Liver (tissue), 9 donors: ENCODE measurements around the gene NFAT5. TPM values are rescaled to one million over a fixed set of nuclear protein-coding genes. Genes with fewer than 3 reads are reported as not detected.

Experiments used
- DNase-seq: peaks from one replicate; pipeline ENCODE4 v3.0.0-alpha.2; 2017; ENCODE audit warnings: low spot score
- H3K27ac ChIP-seq, 2 donors: one replicate each; pipeline ENCODE4 v1.7.0; 2013; ENCODE audit warnings: inconsistent platforms in 2 of 2, low read length in 2 of 2, control low read depth in 1 of 2, low read depth in 1 of 2, mild to moderate bottlenecking in 1 of 2
- H3K27me3 ChIP-seq, 4 donors: one replicate each; pipeline versions ENCODE4 v1.6.1 to v1.7.0; 2013; ENCODE audit warnings: low read length in 3 of 4, inconsistent platforms in 1 of 4, mild to moderate bottlenecking in 1 of 4, moderate library complexity in 1 of 4; ENCODE audit not compliant: control insufficient read depth in 4 of 4, insufficient read depth in 4 of 4
- H3K36me3 ChIP-seq, 4 donors: one replicate each; pipeline versions ENCODE4 v1.6.1 to v1.7.0; 2013; ENCODE audit warnings: low read length in 3 of 4, mild to moderate bottlenecking in 3 of 4, low read depth in 1 of 4, moderate library complexity in 1 of 4; ENCODE audit not compliant: control insufficient read depth in 4 of 4, insufficient read depth in 3 of 4
- H3K4me1 ChIP-seq, 4 donors: one replicate each; pipeline versions ENCODE4 v1.6.1 to v1.7.0; 2013; ENCODE audit warnings: low read length in 3 of 4, mild to moderate bottlenecking in 3 of 4, moderate library complexity in 1 of 4; ENCODE audit not compliant: control insufficient read depth in 4 of 4, insufficient read depth in 4 of 4
- H3K4me3 ChIP-seq, 3 donors: one replicate each; pipeline versions ENCODE4 v1.6.1 to v1.7.0; 2013; ENCODE audit warnings: low read length in 3 of 3, control low read depth in 1 of 3, low read depth in 1 of 3, mild to moderate bottlenecking in 1 of 3
- H3K9ac ChIP-seq, 2 donors: one replicate each; pipeline ENCODE4 v1.7.0; 2013; ENCODE audit warnings: low read length in 2 of 2, mild to moderate bottlenecking in 2 of 2, moderate library complexity in 2 of 2, control low read depth in 1 of 2, low read depth in 1 of 2
- H3K9me3 ChIP-seq, 4 donors: one replicate each; pipeline versions ENCODE4 v1.6.1 to v1.7.0; 2013; ENCODE audit warnings: low read length in 3 of 4; ENCODE audit not compliant: control insufficient read depth in 4 of 4
- EGR1 ChIP-seq, 2 donors: IDR thresholded peaks; 2 replicates each; pipeline ENCODE4 v1.6.1; 2016 to 2018; ENCODE audit warnings: antibody characterized with exemption in 2 of 2, low read depth in 2 of 2
- FOXA2 ChIP-seq: IDR thresholded peaks from 2 replicates; pipeline ENCODE4 v1.6.1; 2016; ENCODE audit warnings: antibody characterized with exemption
- GABPA ChIP-seq, 2 donors: IDR thresholded peaks in 1 of 2; conservative IDR thresholded peaks in 1 of 2; 2 replicates each; pipeline ENCODE4 v1.6.1; 2016; ENCODE audit warnings: antibody characterized with exemption in 2 of 2, mild to moderate bottlenecking in 1 of 2, moderate library complexity in 1 of 2
- HNF4A ChIP-seq, 2 donors: conservative IDR thresholded peaks; 2 replicates each; pipeline ENCODE4 v1.6.1; 2016; ENCODE audit warnings: antibody characterized with exemption in 2 of 2, mild to moderate bottlenecking in 2 of 2
- HNF4G ChIP-seq: IDR thresholded peaks from 2 replicates; pipeline ENCODE4 v1.6.1; 2016; ENCODE audit warnings: antibody characterized with exemption
- JUND ChIP-seq, 2 donors: IDR thresholded peaks; 2 replicates each; pipeline ENCODE4 v1.6.1; 2016; ENCODE audit warnings: antibody characterized with exemption in 2 of 2
- NR2F2 ChIP-seq: IDR thresholded peaks from 2 replicates; pipeline ENCODE4 v1.6.1; 2016; ENCODE audit warnings: antibody characterized with exemption
- RAD21 ChIP-seq, 2 donors: IDR thresholded peaks; 2 replicates each; pipeline ENCODE4 v1.6.1; 2016; ENCODE audit warnings: antibody characterized with exemption in 2 of 2, mild to moderate bottlenecking in 2 of 2
- SP1 ChIP-seq: IDR thresholded peaks from 2 replicates; pipeline ENCODE4 v1.6.1; 2018; ENCODE audit warnings: antibody characterized with exemption, mild to moderate bottlenecking
- TAF1 ChIP-seq: conservative IDR thresholded peaks from 2 replicates; pipeline ENCODE4 v1.6.1; 2016; ENCODE audit warnings: antibody characterized with exemption, mild to moderate bottlenecking
- WGBS: extraction: QIAGEN DNeasy Blood & Tissue Kit; methylation state at CpG from one replicate; pipeline ENCODE4 v1.1.7; 2013; 5-methylcytosine and 5-hydroxymethylcytosine counted together
- polyA plus RNA-seq, 2 donors: library from polyadenylated mRNA; stranded (reverse) in 1 of 2; unstranded in 1 of 2; fragments of 200-250 nt in 1 of 2; fragments of >200 nt in 1 of 2; fragmentation: Nextera tagmentation in 1 of 2; extraction: Ambion mirVana in 1 of 2; gene quantifications; one replicate each; pipeline versions ENCODE4 v1.2.1 to v1.2.3, GENCODE V29; 2013 to 2015
- total RNA-seq, 2 donors: library from RNA; depleted of rRNA; stranded (reverse); fragments of >200 nt; gene quantifications; one replicate each; pipeline ENCODE4 v1.2.3, GENCODE V29; 2014
- TF ChIP-seq, protein P1 (sequence below): IDR thresholded peaks from 2 replicates; pipeline ENCODE4 v1.6.1; 2016; ENCODE audit warnings: antibody characterized with exemption
- TF ChIP-seq, protein P2 (sequence below): fragments of 150-350 bp; IDR thresholded peaks from 2 replicates; pipeline ENCODE4 v1.5.1; 2017; ENCODE audit warnings: improper control_type of control experiment, low read depth, low read length; ENCODE audit not compliant: missing input control
- TF ChIP-seq, protein P3 (sequence below): IDR thresholded peaks from 2 replicates; pipeline ENCODE4 v1.6.1; 2016; ENCODE audit warnings: antibody characterized with exemption, mild to moderate bottlenecking
- TF ChIP-seq, protein P4 (sequence below): IDR thresholded peaks from 2 replicates; pipeline ENCODE4 v1.6.1; 2016; ENCODE audit warnings: antibody characterized with exemption
- donor health status: healthy.
- donor health status: healthy.
- donor health status: healthy.
- donor health status: healthy.
- donor health status: healthy.

NFAT5 gene
- total and polyA plus RNA-seq, 4 donors = 1.5 to 21.0 (median 11.2) TPM

DNA sequence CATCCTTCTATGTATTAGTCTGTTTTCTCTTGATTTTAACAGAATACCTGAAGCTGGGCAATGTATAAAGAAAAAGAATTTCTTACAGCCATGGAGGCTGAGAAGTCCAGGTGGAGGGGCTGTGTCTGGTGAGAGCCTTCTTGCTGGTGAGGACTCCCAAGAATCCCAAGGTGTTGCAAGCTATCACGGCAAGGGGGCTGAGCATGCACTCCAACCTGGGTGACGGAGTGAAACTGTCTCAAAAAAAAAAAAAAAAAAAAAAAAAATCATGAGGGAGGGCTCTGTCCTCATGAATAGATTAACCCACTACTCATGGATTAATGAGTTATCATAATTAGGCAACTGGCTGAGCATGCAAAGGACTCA lies 141.2 kb downstream of the NFAT5 start (continued):
- TF ChIP-seq, protein P1, sequence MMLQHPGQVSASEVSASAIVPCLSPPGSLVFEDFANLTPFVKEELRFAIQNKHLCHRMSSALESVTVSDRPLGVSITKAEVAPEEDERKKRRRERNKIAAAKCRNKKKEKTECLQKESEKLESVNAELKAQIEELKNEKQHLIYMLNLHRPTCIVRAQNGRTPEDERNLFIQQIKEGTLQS = no peak

DNA sequence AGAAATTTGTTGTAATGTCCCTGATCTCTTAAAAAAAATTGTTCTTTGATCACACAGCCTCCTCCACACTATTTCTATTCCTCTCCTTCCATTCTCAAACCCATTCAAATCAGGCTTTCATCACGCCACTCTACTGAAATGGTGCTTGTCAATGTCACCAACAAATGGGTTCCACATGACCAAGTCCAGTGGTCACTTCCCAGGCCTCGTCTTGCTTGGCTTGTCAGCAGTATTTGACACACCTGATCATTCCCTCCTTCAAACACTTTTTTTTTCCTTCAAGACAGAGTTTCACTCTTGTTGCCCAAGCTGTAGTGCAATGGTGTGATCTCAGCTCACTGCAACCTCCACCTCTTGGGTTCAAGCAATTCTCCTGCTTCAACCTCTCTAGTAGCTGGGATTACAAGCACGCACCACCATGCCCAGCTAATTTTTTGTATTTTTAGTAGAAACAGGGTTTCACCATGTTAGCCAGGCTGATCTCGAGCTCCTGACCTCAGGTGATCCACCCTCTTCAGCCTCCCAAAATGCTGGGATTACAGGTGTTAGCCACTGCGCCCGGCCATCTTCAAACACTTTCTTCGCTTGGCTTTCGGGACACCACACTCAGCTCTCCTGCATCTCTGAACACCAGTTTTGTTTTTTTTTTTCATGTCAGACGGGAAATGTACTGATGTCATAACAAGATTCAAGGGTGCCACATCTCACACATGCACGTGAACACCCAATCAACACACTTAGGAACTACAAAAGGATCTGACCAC lies 142.3 kb downstream of the NFAT5 start:
- no peaks in the 10 kb centered on the region for H3K27me3 ChIP-seq
- TF ChIP-seq SP1 = no peak
- TF ChIP-seq, protein P2, sequence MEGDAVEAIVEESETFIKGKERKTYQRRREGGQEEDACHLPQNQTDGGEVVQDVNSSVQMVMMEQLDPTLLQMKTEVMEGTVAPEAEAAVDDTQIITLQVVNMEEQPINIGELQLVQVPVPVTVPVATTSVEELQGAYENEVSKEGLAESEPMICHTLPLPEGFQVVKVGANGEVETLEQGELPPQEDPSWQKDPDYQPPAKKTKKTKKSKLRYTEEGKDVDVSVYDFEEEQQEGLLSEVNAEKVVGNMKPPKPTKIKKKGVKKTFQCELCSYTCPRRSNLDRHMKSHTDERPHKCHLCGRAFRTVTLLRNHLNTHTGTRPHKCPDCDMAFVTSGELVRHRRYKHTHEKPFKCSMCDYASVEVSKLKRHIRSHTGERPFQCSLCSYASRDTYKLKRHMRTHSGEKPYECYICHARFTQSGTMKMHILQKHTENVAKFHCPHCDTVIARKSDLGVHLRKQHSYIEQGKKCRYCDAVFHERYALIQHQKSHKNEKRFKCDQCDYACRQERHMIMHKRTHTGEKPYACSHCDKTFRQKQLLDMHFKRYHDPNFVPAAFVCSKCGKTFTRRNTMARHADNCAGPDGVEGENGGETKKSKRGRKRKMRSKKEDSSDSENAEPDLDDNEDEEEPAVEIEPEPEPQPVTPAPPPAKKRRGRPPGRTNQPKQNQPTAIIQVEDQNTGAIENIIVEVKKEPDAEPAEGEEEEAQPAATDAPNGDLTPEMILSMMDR = no peak
- TF ChIP-seq RAD21 (IDR thresholded peaks at IDR 0.05) = no peak
- TF ChIP-seq TAF1 = no peak
- no peak for TF ChIP-seq FOXA2
- no peak for TF ChIP-seq EGR1 (IDR thresholded peaks at IDR 0.05; ENCODE audit: low read depth in 2 of 2)
- TF ChIP-seq, protein P1 = no peak
- no peak for TF ChIP-seq HNF4A (conservative IDR thresholded peaks at IDR 0.05)
- TF ChIP-seq, protein P3, sequence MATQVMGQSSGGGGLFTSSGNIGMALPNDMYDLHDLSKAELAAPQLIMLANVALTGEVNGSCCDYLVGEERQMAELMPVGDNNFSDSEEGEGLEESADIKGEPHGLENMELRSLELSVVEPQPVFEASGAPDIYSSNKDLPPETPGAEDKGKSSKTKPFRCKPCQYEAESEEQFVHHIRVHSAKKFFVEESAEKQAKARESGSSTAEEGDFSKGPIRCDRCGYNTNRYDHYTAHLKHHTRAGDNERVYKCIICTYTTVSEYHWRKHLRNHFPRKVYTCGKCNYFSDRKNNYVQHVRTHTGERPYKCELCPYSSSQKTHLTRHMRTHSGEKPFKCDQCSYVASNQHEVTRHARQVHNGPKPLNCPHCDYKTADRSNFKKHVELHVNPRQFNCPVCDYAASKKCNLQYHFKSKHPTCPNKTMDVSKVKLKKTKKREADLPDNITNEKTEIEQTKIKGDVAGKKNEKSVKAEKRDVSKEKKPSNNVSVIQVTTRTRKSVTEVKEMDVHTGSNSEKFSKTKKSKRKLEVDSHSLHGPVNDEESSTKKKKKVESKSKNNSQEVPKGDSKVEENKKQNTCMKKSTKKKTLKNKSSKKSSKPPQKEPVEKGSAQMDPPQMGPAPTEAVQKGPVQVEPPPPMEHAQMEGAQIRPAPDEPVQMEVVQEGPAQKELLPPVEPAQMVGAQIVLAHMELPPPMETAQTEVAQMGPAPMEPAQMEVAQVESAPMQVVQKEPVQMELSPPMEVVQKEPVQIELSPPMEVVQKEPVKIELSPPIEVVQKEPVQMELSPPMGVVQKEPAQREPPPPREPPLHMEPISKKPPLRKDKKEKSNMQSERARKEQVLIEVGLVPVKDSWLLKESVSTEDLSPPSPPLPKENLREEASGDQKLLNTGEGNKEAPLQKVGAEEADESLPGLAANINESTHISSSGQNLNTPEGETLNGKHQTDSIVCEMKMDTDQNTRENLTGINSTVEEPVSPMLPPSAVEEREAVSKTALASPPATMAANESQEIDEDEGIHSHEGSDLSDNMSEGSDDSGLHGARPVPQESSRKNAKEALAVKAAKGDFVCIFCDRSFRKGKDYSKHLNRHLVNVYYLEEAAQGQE = no peak
- TF ChIP-seq NR2F2 = no peak
- TF ChIP-seq, protein P4, sequence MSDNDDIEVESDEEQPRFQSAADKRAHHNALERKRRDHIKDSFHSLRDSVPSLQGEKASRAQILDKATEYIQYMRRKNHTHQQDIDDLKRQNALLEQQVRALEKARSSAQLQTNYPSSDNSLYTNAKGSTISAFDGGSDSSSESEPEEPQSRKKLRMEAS = no peak
- no peak for TF ChIP-seq GABPA (IDR thresholded peaks at IDR 0.05 in 1 of 2, conservative IDR thresholded peaks at IDR 0.05 in 1 of 2)
- TF ChIP-seq HNF4G = no peak
- TF ChIP-seq JUND (IDR thresholded peaks at IDR 0.05) = no peak
- no peak overlapping the region for H3K27ac ChIP-seq
- no peak overlapping the region for H3K9ac ChIP-seq
- peaks cover 0 to 2% (median 0%) of the 10 kb centered on the region in 4 donors for H3K4me1 ChIP-seq
- H3K4me3 ChIP-seq = no peak overlapping the region
- no peak for DNase-seq
- H3K36me3 ChIP-seq = peaks cover 0 to 6% (median 1%) of the 10 kb centered on the region in 4 donors
- no peaks in the 10 kb centered on the region for H3K9me3 ChIP-seq
- WGBS = 91% methylated on average over 10 of the region's 10 CpGs
